HL-60/S4 treated with retinoic acid at 250 ng/mL for 4 days and 3 days (cell line): ENCODE data around the gene MEF2A.

Experiments
- in situ Hi-C: fragments of 300-500 bp; cut with MboI; formaldehyde crosslinking; loops from 2 replicates; pipeline ENCODE4 v1.7.0; 2022; ENCODE audit warnings: low sequenced_read_pairs

The MEF2A gene

GRCh38 chr15:99562238-99562637 is 3.5 kb upstream of the MEF2A start:
- in situ Hi-C loops: no loop called here

DNA sequence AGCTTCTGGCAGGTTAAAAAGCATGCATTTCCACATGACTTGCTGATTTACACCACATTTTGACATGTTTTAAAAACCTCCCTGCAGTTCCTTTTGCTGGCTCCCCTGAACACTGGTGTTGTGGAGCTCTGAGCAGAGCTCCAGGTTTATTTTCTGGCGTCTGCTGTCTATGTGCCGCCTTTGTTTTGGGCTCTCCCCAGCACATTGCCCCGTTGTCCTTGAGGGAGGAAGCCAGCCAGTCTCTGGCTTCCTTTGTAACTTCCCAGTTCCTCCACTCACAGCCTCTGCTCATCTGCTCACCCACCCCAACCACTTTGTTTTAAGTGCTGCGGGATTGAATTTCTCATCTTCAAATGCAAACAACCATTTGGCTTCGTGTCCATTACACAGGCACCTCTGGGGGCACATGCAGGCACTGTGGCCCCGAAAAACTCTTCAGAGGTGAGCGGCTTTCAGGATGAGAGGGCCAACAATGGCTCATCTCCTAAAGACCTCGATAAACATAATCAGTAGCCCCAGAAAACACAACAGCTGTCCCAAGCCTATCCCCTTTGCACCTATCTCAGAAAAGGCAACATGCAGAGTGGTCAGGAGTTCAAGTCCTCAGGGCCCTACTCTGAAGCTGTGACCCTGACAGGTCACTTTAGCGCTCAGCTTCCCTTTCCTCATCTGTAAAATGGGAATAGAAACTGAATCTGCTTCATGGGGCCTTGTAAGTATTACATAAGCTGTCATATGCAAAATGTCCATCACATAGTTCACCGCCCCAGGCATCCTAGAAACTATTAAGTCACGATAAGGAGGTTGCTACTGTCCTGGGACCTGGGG is 1.3 kb upstream of the MEF2A start:
- in situ Hi-C loops: no loop called here

- in situ Hi-C loops: no loop called here
Observed at GRCh38 chr15:99565049-99565298, 810 bp upstream of the MEF2A start.

GRCh38 chr15:99566157-99566897 is 543 bp downstream of the MEF2A start:
- in situ Hi-C loops: no loop called here

DNA sequence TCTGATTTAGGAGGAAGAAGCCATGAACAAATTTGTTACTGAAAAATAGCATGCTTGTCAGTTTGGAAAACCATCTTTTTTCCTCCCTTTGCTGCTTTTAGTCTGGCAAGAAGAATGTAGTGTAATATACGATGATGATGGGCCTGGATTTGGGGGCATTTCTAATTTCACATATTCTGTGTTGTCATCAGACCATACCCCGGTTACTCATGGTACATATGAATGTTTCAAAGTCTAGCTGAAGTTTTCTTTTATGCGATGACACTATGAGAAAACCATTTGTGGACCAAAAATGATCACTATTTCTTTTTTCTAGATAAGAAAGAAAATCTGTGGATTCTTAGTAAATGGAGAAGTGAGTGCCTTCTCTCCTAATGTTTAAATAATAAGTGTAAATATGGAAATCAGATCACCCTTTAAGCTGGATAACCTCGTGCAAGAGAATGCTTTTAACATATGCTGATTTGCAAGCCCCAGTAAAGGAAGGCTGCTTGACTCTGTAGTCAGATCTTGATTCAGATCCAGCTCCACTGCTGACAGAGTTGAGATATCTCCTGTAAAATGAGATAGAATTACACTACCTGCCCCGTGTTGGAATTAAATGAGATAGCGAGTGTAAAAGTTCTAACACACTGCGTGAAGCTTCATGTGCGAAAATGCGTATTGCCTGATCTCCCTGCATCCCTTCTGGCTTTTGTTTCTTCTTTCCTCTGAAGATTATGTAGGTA is 3.0 kb downstream of the MEF2A start:
- in situ Hi-C loops: no loop called here

DNA sequence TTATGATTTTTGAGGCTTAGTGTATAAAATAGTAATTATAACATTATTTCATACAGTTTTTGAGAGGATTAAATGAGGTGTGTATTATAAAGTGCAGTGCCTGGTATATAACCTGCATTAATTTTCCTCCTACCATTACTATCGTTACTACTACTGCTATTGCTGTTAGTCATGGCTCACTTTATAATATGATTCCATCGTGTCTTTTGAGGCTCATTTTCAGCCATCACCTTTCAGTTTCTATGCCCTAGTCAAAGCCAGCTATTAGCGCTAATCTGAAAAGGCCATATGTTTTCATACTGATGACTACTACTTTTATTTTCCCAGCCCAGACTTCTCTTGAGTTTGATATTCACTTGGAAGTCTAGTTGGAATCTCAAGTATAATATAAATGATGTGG is 5.5 kb downstream of the MEF2A start:
- in situ Hi-C loops: no loop called here

GRCh38 chr15:99574048-99574447 is 8.3 kb downstream of the MEF2A start:
- in situ Hi-C loops: no loop called here

GRCh38 chr15:99574502-99574901 is 8.7 kb downstream of the MEF2A start:
- in situ Hi-C loops: no loop called here

- in situ Hi-C loops: no loop called here
Observed at GRCh38 chr15:99578809-99579208, 13.0 kb downstream of the MEF2A start.

DNA sequence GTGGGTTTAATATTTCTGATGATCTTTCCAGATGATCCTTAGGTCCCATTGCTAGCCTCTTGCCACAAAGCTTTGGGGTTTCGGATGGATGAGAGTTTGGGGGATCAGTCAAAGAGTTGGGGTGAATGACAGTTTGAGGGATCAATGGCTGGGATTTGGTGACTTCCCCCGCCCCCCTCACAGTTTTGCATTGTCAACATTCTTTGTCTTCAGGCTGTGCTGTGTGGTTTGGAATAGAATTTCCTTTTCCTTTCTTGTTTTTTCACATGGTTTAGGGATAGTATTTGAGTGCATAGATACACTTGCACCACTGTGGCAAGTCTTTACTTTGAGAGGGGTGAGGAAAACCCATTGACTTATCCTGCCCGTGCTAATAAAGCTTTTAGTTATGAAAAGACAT is 14.3 kb downstream of the MEF2A start:
- in situ Hi-C loops: no loop called here

DNA sequence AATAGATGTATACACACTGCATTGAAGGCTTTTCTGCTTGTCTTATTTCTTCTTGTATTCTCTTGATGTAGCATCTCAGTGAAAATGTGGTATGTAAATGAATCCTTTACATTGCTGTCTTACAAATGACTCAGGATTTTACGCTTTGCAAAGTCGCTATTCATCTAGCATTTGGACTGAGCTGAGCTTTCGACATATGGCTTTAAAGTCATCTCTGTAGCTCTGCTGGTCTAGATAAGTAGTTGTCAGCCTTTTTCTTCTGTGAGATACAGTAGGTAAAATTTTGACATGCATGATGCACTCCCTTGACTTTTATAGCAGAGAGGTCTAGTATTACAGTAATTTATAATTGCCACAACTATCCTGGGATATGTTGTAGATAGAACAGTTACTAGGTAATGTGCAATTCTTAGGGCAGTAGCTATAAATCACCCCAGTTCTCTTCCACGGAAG is 16.8 kb downstream of the MEF2A start:
- in situ Hi-C loops: no loop called here

GRCh38 chr15:99584081-99584600 is 18.4 kb downstream of the MEF2A start:
- in situ Hi-C loops: no loop called here

GRCh38 chr15:99586121-99586520 is 20.3 kb downstream of the MEF2A start:
- in situ Hi-C loops: no loop called here

- in situ Hi-C loops: no loop called here
Observed at GRCh38 chr15:99589801-99590200, 24.0 kb downstream of the MEF2A start.

DNA sequence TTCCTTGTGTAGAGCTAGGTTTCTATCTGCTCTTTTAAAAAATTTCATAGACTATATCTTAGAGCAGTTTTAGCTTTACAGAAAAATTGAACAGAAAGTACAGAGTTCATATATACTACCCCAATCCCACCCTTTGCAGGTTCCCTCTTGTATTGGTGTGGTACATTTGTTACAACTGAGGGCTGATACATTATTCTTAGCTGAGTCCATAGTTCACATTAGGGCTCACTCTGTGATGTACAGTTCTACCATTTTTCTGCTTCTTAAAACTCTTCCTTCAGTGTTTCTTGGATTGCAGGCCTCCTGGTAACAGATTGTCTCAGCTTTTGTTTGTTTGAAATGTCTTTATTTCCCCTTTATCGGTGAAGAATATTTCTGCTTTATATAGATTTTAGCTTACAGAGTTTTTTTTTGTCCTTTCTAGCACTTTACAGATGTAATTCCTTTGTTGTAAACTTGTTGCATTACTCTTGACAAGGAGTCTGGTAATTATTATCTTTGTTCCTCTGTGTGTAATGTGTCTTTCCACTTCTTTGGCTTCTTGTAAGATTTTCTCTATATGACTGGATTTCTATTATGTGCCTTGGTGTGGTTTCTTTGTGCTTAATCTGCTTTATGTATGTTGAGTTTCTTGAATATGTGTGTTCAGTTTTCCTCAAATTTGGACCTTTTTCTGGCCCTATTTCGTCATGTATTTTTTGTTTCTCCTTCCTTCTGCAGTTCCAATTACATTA is 25.3 kb downstream of the MEF2A start:
- in situ Hi-C loops: no loop called here

DNA sequence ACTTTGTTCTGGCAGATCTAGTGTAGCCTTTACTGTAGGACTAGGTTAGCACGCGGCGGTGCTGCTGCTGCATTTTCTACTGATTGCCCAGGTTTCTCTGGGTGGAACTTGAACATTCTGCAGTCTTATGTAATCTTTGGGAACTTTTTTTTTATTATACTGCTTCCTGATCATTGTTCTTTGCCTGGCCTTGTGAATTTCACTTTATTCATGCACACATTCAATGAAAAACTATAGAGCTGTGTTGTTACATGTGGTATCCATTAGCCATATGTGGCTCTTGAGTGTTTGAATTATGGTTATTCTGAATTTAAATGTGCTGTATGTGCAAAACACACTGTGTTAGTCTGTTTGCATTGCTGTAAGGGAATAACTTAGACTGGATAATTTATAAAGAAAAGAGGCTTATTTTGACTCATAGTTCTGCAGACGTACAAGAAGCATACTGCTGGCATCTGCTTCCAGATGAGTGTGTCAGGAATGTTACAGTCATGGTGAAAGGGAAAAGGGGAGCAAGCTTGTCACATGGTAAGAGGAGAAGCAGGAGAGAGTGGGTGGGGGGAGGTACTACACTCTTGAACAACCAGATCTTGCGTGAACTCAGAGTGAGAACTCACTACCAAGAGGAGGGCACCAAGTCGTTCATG is 26.5 kb downstream of the MEF2A start:
- in situ Hi-C loops: no loop called here

GRCh38 chr15:99593070-99593469 is 27.3 kb downstream of the MEF2A start:
- in situ Hi-C loops: no loop called here

DNA sequence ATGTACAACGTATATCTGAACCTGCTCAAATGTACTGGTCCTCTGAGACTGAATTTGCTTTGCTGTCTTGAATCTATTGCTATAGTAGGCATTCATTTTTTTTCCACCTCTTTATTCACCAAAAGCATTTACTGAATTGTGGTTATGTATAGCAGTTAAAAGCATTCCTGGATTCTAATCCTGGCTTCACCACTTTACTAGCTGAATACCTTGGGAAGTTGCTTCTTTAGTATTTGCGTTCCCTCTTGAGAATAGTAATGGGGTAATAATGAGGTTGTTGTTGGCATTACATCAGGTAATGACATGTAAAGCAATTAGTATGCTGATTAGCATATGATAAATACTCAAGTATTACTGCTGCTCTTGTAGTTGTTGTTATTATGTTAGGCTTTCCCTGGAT is 29.1 kb downstream of the MEF2A start:
- in situ Hi-C loops: no loop called here

DNA sequence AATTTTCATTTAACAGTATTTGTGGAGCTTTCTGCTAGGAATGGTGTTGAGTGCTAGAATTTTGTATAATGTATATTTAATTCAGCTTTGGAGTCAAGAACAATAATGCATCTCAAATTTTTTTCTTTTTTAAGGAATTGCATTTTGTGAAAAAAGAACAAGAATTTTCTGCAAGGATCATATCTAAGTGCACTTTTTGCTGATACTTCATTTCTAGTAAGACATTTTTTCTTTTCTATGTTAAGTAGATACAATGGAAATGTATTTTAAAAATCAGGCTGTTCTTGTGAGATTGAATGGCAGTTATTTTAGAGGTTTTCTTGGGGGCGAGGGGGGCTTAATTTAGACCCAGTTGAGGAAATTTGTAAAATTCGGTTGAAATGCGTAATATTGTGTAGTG is 32.5 kb downstream of the MEF2A start:
- in situ Hi-C loops: no loop called here

DNA sequence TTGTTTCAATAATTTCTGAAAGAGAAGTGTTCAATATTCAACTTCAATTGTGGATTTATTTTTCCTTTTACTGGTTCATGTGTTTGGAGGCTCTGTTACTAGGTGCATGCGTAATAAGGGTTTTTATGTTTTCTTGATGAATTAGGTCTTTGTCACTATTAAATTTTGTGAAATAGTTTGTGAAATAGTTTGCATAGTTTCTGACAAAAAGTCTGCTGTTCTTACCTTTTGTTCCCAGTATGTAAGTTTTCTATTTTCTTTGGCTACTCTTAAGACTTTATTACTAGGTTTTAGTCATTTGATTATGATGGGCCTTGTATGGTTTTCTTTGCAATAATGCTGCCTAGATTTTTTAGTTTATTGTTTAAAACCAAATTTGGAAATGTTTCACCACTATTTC is 38.0 kb downstream of the MEF2A start:
- in situ Hi-C loops: no loop called here

DNA sequence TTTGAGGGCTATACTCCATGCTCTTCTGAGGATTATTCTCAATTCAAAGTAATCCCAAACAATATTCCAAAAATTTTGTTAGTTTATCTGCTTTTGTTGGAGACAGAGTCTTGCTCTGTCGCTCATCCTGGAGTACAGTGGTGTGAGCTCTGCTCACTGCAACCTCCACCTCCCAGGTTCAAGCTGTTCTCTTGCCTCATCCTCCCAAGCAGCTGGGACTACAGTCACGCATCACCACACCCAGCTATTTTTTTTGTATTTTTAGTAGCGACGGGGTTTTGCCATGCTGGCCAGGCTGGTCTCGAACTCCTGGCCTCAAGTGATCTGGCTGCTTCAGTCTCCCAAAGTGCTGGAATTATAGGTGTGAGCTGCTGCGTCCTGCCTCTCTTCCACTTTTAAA is 39.1 kb downstream of the MEF2A start:
- in situ Hi-C loops: no loop called here
